H9 (cell line): Measurements from ENCODE around the gene DENND6A. TPM values are rescaled to one million over a fixed set of nuclear protein-coding genes. Genes with fewer than 3 reads are reported as not detected.

Source experiments
- DNase-seq: peaks from one replicate; pipeline ENCODE4 v3.0.0-alpha.2; 2017
- H2AFZ ChIP-seq: one replicate; pipeline ENCODE4 v1.6.1; 2013; ENCODE audit warnings: mild to moderate bottlenecking, low read length, control low read depth, moderate library complexity
- H2AK5ac ChIP-seq: 2 replicates; pipeline ENCODE4 v1.6.1; 2013; ENCODE audit warnings: low read length, control low read depth, mixed read lengths; ENCODE audit not compliant: insufficient read length
- H2BK120ac ChIP-seq: one replicate; pipeline ENCODE4 v1.6.1; 2013; ENCODE audit warnings: low read depth, mild to moderate bottlenecking, low read length, control low read depth, inconsistent platforms; ENCODE audit not compliant: poor library complexity, severe bottlenecking
- H2BK12ac ChIP-seq: 2 replicates; pipeline ENCODE4 v1.6.1; 2013; ENCODE audit warnings: low read length, control low read depth, mixed read lengths, low read depth; ENCODE audit not compliant: insufficient read length
- H2BK15ac ChIP-seq: 2 replicates; pipeline ENCODE4 v1.6.1; 2013; ENCODE audit warnings: low read depth, low read length, control low read depth
- H2BK20ac ChIP-seq: one replicate; pipeline ENCODE4 v1.6.1; 2013; ENCODE audit warnings: low read depth, mild to moderate bottlenecking, low read length, control low read depth, inconsistent platforms; ENCODE audit not compliant: poor library complexity, severe bottlenecking
- H2BK5ac ChIP-seq: 2 replicates; pipeline ENCODE4 v1.6.1; 2013; ENCODE audit warnings: low read length, control low read depth, mixed read lengths; ENCODE audit not compliant: insufficient read length
- H3K14ac ChIP-seq: 2 replicates; pipeline ENCODE4 v1.6.1; 2013; ENCODE audit warnings: low read length, control low read depth; ENCODE audit not compliant: insufficient read depth
- H3K18ac ChIP-seq: 2 replicates; pipeline ENCODE4 v1.6.1; 2013; ENCODE audit warnings: low read depth, mild to moderate bottlenecking, mixed read lengths, low read length, control low read depth; ENCODE audit not compliant: insufficient read length
- H3K23ac ChIP-seq: 2 replicates; pipeline ENCODE4 v1.6.1; 2013; ENCODE audit warnings: low read length, control low read depth, mixed read lengths, low read depth; ENCODE audit not compliant: insufficient read length
- H3K23me2 ChIP-seq: 2 replicates; pipeline ENCODE4 v1.6.1; 2013; ENCODE audit warnings: low read depth, mild to moderate bottlenecking, mixed read lengths, low read length, control low read depth; ENCODE audit not compliant: insufficient read length, poor library complexity, severe bottlenecking
- H3K27ac ChIP-seq: 2 replicates; pipeline ENCODE4 v1.5.1; 2013; ENCODE audit warnings: low read length, control low read depth, mixed read lengths, low read depth; ENCODE audit not compliant: insufficient read length
- H3K27me3 ChIP-seq: 2 replicates; pipeline ENCODE4 v1.6.1; 2013; ENCODE audit warnings: low read length, control low read depth, inconsistent platforms; ENCODE audit not compliant: insufficient read depth
- H3K4ac ChIP-seq: 2 replicates; pipeline ENCODE4 v1.6.1; 2013; ENCODE audit warnings: low read depth, mild to moderate bottlenecking, control low read depth, inconsistent platforms, low read length, moderate library complexity
- H3K4me1 ChIP-seq: 2 replicates; pipeline ENCODE4 v1.6.1; 2013; ENCODE audit warnings: low read length, control low read depth, inconsistent platforms; ENCODE audit not compliant: insufficient read depth
- H3K4me2 ChIP-seq: 2 replicates; pipeline ENCODE4 v1.6.1; 2013; ENCODE audit warnings: low read length, control low read depth, mixed read lengths; ENCODE audit not compliant: insufficient read length, insufficient read depth
- H3K56ac ChIP-seq: 2 replicates; pipeline ENCODE4 v1.6.1; 2013; ENCODE audit warnings: low read depth, mild to moderate bottlenecking, mixed read lengths, low read length, control low read depth; ENCODE audit not compliant: insufficient read length
- H3K79me1 ChIP-seq: 2 replicates; pipeline ENCODE4 v1.6.1; 2013; ENCODE audit warnings: low read depth, mild to moderate bottlenecking, moderate library complexity, low read length, control low read depth, inconsistent platforms; ENCODE audit not compliant: insufficient read depth, poor library complexity, severe bottlenecking
- H3K79me2 ChIP-seq: 2 replicates; pipeline ENCODE4 v1.6.1; 2013; ENCODE audit warnings: low read length, control low read depth, inconsistent platforms; ENCODE audit not compliant: insufficient read depth
- H3K9ac ChIP-seq: 2 replicates; pipeline ENCODE4 v1.6.1; 2013; ENCODE audit warnings: low read length, control low read depth, mixed read lengths; ENCODE audit not compliant: insufficient read length; ENCODE audit errors: extremely low read depth
- H3K9me3 ChIP-seq: one replicate; pipeline ENCODE4 v1.6.1; 2013; ENCODE audit warnings: low read depth, low read length, inconsistent platforms; ENCODE audit not compliant: control insufficient read depth
- H3T11ph ChIP-seq: one replicate; pipeline ENCODE4 v1.6.1; 2013; ENCODE audit warnings: mild to moderate bottlenecking, low read length, control low read depth, inconsistent platforms
- H4K20me1 ChIP-seq: one replicate; pipeline ENCODE4 v1.6.1; 2013; ENCODE audit not compliant: control insufficient read depth, insufficient read length, insufficient read depth
- H4K5ac ChIP-seq: 2 replicates; pipeline ENCODE4 v1.6.1; 2013; ENCODE audit warnings: low read depth, mild to moderate bottlenecking, mixed read lengths, low read length, control low read depth; ENCODE audit not compliant: insufficient read length
- H4K8ac ChIP-seq: replicated peaks from 2 replicates; pipeline ENCODE4 v1.6.1; 2013; ENCODE audit warnings: low read length, control low read depth, mixed read lengths, low read depth; ENCODE audit not compliant: insufficient read length
- H4K91ac ChIP-seq: 2 replicates; pipeline ENCODE4 v1.6.1; 2013; ENCODE audit warnings: low read depth, mild to moderate bottlenecking, moderate library complexity, mixed read lengths, low read length, control low read depth; ENCODE audit not compliant: insufficient read length
- H3K27ac Mint-ChIP-seq, 3 experiments: 2 replicates in 2 of 3; 3 replicates in 1 of 3; pipeline ENCODE4 v1.8.0; 2020 to 2021; ENCODE audit warnings: mixed read lengths in 3 of 3, mild to moderate bottlenecking in 1 of 3, moderate library complexity in 1 of 3
- H3K27me3 Mint-ChIP-seq: 2 replicates; pipeline ENCODE4 v1.8.0; 2021; ENCODE audit warnings: low read depth, mild to moderate bottlenecking, moderate library complexity, mixed read lengths
- H3K36me3 Mint-ChIP-seq, 3 experiments: 2 replicates in 2 of 3; 3 replicates in 1 of 3; pipeline ENCODE4 v1.8.0; 2020 to 2021; ENCODE audit warnings: low read depth in 3 of 3, mixed read lengths in 3 of 3; ENCODE audit not compliant: insufficient read depth in 1 of 3
- H3K4me1 Mint-ChIP-seq, 2 experiments: 2 replicates each; pipeline ENCODE4 v1.8.0; 2020; ENCODE audit warnings: mixed read lengths in 2 of 2
- H3K4me3 Mint-ChIP-seq, 2 experiments: 2 replicates in 1 of 2; 3 replicates in 1 of 2; pipeline ENCODE4 v1.8.0; 2020 to 2021; ENCODE audit warnings: mild to moderate bottlenecking in 2 of 2, mixed read lengths in 2 of 2, moderate library complexity in 1 of 2
- H3K9me3 Mint-ChIP-seq, 2 experiments: 2 replicates in 1 of 2; 3 replicates in 1 of 2; pipeline ENCODE4 v1.8.0; 2020; ENCODE audit warnings: mild to moderate bottlenecking in 2 of 2, mixed read lengths in 2 of 2, moderate library complexity in 1 of 2
- CTCF ChIP-seq: fragments of 200-600 bp; sonication (generic); conservative IDR thresholded peaks from 3 replicates; pipeline ENCODE4 v1.8.0; 2021; ENCODE audit warnings: antibody characterized with exemption, mild to moderate bottlenecking
- WGBS: extraction: QIAGEN DNeasy Blood & Tissue Kit; methylation state at CpG from one replicate; pipeline ENCODE4 v1.1.7; 2013; ENCODE audit warnings: missing lambda C conversion rate, low lambda C conversion rate, mixed read lengths; ENCODE audit not compliant: insufficient read length; ENCODE audit errors: extremely low coverage; 5-methylcytosine and 5-hydroxymethylcytosine counted together
- total RNA-seq: library from RNA; stranded (reverse); gene quantifications from 2 replicates; pipeline ENCODE4 v1.2.1, GENCODE V29; 2021

The DENND6A gene
- total RNA-seq, 1 experiment from 2014 or later = 13.2 TPM

GRCh38 chr3:57652203-57652602 lies 40.7 kb downstream of the DENND6A start:
- Histone ChIP-seq H4K20me1 (no peaks in the 10 kb centered on the region), H3T11ph (no peak overlapping the region), H2AK5ac (no peak overlapping the region), H2BK20ac (no peak overlapping the region), H3K27me3 (no peaks in the 10 kb centered on the region), H4K5ac (no peak overlapping the region), H3K9ac (no peak overlapping the region), H3K79me1 (no peaks in the 10 kb centered on the region), H4K91ac (no peak overlapping the region), H3K56ac (no peak overlapping the region), H3K18ac (no peak overlapping the region), H3K79me2 (no peaks in the 10 kb centered on the region), H3K4me2 (no peak overlapping the region), H2BK12ac (no peak overlapping the region), H3K4me1 (no peaks in the 10 kb centered on the region), H2BK120ac (no peak overlapping the region), H3K14ac (no peak overlapping the region), H2BK15ac (no peak overlapping the region), H2BK5ac (no peak overlapping the region), H2AFZ (no peak overlapping the region), H4K8ac (no peak overlapping the region), H3K23me2 (no peaks in the 10 kb centered on the region), H3K27ac (no peak overlapping the region), H3K4ac (no peak overlapping the region), H3K23ac (no peak overlapping the region), H3K9me3 (no peaks in the 10 kb centered on the region)
- H3K4me1 Mint-ChIP-seq = no peaks in the 10 kb centered on the region
- no CpG with 5 or more reads among the region's 3 CpGs for WGBS
- no peak for TF ChIP-seq CTCF
- H3K4me3 Mint-ChIP-seq = no peak overlapping the region
- H3K36me3 Mint-ChIP-seq = peaks cover 28 to 64% (median 46%) of the 10 kb centered on the region in 3 experiments
- peak overlapping the region in 1 of 3 experiments; percentile 47; a peak in 1 of 7 replicates for H3K27ac Mint-ChIP-seq
- no peak for DNase-seq
- H3K27me3 Mint-ChIP-seq = no peaks in the 10 kb centered on the region
- peaks cover 15% of the 10 kb centered on the region in 2 experiments; a peak in 4 of 5 replicates for H3K9me3 Mint-ChIP-seq
